ENCODE measurements around the gene LBX2.
"Not testable (repeated sequence)": the region's sequence is repeated elsewhere in the genome, so short reads cannot be mapped to it uniquely, and the experiment has no call there.

Gene LBX2

DNA sequence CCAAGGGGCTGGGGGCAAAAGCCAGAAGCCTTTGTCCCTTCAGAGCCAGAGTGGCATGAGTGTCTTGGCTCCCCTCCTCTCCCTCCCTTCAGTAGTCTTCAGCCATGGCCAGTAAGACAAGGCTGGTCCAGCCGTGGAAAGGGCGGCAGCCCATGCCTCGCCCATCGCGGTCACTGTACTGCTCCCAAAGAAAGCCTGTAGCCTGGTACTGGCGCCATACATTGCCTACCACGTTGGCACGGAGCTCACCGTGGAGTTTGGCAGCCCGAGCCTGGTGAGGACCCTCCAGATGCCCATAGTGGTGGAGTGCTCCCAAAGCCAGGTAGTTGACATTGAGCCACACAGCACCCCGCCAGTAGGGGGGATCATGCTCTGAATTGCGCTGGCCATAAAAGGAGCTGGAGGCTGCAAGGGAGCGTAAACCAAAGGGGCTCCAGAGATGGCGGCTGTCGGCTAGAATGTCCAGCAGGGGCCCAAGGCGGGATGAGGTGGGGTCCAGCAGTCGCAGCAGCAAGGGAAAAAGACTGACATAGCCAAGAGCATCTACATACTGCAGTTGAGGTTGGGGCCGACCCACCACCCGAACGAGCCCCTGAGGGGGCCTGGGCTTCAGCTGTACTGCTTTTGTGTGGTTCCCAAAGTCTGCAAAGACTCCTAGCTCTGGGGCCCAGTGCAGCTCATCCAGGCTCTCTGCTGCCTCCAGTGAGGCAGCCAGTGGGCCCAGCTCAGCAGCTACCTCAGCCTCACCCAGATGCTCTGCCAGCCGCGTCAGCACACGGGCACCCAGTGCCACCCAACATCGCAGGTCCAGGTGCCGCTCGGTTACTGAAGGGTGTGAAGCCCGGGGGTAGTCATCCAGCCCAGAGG lies 38.0 kb downstream of the LBX2 start:
- Histone ChIP-seq H3K9me2 (replicated peaks; ENCODE audit: low read depth, low read length) (no peaks in the 10 kb centered on the region), H3K4me1 (ENCODE audit: insufficient read depth, low read length, poor library complexity, severe bottlenecking) (peaks cover 18% of the 10 kb centered on the region), H4K20me1 (ENCODE audit: insufficient read depth, low read length, poor library complexity, severe bottlenecking) (peaks cover 7% of the 10 kb centered on the region), H3K9me3 (ENCODE audit: insufficient read depth, low read depth, low read length) (no peaks in the 10 kb centered on the region), H3K4me3 (ENCODE audit: low read length, poor library complexity, severe bottlenecking) (no peak overlapping the region), H3F3A (ENCODE audit: low read depth) (peaks cover 9% of the 10 kb centered on the region), H3K9ac (ENCODE audit: low read depth, low read length, poor library complexity, severe bottlenecking) (no peak overlapping the region), H3K27me3 (ENCODE audit: insufficient read depth, low read length, poor library complexity, severe bottlenecking) (no peaks in the 10 kb centered on the region), H3K36me3 (ENCODE audit: insufficient read depth, low read length) (no peaks in the 10 kb centered on the region; the same call in 1 of the 2 replicates), H3K4me2 (ENCODE audit: low read depth, low read length, poor library complexity, severe bottlenecking) (no peak overlapping the region), H3K79me2 (ENCODE audit: insufficient read depth, low read length) (peaks cover 45% of the 10 kb centered on the region), H2AFZ (ENCODE audit: low read length) (no peak overlapping the region)
- TF ChIP-seq, protein P1, sequence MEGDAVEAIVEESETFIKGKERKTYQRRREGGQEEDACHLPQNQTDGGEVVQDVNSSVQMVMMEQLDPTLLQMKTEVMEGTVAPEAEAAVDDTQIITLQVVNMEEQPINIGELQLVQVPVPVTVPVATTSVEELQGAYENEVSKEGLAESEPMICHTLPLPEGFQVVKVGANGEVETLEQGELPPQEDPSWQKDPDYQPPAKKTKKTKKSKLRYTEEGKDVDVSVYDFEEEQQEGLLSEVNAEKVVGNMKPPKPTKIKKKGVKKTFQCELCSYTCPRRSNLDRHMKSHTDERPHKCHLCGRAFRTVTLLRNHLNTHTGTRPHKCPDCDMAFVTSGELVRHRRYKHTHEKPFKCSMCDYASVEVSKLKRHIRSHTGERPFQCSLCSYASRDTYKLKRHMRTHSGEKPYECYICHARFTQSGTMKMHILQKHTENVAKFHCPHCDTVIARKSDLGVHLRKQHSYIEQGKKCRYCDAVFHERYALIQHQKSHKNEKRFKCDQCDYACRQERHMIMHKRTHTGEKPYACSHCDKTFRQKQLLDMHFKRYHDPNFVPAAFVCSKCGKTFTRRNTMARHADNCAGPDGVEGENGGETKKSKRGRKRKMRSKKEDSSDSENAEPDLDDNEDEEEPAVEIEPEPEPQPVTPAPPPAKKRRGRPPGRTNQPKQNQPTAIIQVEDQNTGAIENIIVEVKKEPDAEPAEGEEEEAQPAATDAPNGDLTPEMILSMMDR (conservative IDR thresholded peaks at IDR 0.05; ENCODE audit: low read length), result peak; percentile 46
- no peak for TF ChIP-seq EZH2phosphoT487 (IDR thresholded peaks at IDR 0.05; ENCODE audit: borderline replicate concordance)

DNA sequence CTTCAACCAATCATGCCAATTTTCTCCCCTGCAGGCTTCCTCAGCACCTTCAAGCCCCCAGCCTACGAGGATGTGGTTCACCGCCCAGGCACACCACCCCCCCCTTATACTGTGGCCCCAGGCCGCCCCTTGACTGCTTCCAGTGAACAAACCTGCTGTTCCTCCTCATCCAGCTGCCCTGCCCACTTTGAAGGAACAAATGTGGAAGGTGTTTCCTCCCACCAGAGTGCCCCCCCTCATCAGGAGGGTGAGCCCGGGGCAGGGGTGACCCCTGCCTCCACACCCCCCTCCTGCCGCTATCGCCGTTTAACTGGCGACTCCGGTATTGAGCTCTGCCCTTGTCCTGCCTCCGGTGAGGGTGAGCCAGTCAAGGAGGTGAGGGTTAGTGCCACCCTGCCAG lies 39.2 kb downstream of the LBX2 start:
- H3K9me3 ChIP-seq (ENCODE audit: insufficient read depth, low read depth, low read length); H3K27me3 ChIP-seq (ENCODE audit: insufficient read depth, low read length, poor library complexity, severe bottlenecking); H3K9me2 ChIP-seq (replicated peaks; ENCODE audit: low read depth, low read length); H4K20me1 ChIP-seq (ENCODE audit: insufficient read depth, low read length, poor library complexity, severe bottlenecking); H3K9ac ChIP-seq (ENCODE audit: low read depth, low read length, poor library complexity, severe bottlenecking); H3K4me3 ChIP-seq (ENCODE audit: low read length, poor library complexity, severe bottlenecking); H3K4me2 ChIP-seq (ENCODE audit: low read depth, low read length, poor library complexity, severe bottlenecking); H2AFZ ChIP-seq (ENCODE audit: low read length); H3F3A ChIP-seq (ENCODE audit: low read depth); H3K36me3 ChIP-seq (ENCODE audit: insufficient read depth, low read length): not testable (repeated sequence)
- H3K4me1 ChIP-seq (ENCODE audit: insufficient read depth, low read length, poor library complexity, severe bottlenecking), result peaks cover 27% of the 10 kb centered on the region
- peaks cover 52% of the 10 kb centered on the region for H3K79me2 ChIP-seq (ENCODE audit: insufficient read depth, low read length)

DNA sequence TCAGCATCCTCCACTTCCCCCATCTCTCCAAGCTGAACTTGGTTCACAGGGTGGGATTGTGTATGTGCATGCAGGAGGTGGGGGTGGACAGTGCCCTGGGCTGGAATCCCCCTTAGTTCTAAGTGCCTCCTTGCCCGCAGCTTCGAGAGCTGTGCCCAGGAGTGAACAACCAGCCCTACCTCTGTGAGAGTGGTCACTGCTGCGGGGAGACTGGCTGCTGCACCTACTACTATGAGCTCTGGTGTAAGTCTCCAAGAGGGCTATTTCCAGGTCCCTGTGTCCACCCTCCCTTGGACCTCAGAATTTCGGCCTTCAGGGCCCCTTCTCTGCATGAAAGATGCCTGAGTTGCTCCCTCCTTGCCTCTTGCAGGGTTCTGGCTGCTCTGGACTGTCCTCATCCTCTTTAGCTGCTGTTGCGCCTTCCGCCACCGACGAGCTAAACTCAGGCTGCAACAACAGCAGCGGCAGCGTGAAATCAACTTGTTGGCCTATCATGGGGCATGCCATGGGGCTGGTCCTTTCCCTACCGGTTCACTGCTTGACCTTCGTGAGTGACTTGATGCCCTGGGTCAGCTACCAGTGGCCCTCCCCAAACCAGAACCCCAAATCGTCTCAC lies 39.8 kb downstream of the LBX2 start:
- Histone ChIP-seq H3K4me3 (ENCODE audit: low read length, poor library complexity, severe bottlenecking) (peak overlapping the region; percentile 97), H3K4me2 (ENCODE audit: low read depth, low read length, poor library complexity, severe bottlenecking) (peak overlapping the region; percentile 86), H3K4me1 (ENCODE audit: insufficient read depth, low read length, poor library complexity, severe bottlenecking) (peaks cover 26% of the 10 kb centered on the region), H3K79me2 (ENCODE audit: insufficient read depth, low read length) (peaks cover 49% of the 10 kb centered on the region), H3K9ac (ENCODE audit: low read depth, low read length, poor library complexity, severe bottlenecking) (peak overlapping the region; percentile 91)
- not testable (repeated sequence) for H2AFZ ChIP-seq (ENCODE audit: low read length); H3K36me3 ChIP-seq (ENCODE audit: insufficient read depth, low read length); H3K9me2 ChIP-seq (replicated peaks; ENCODE audit: low read depth, low read length); H3K9me3 ChIP-seq (ENCODE audit: insufficient read depth, low read depth, low read length); H3K27me3 ChIP-seq (ENCODE audit: insufficient read depth, low read length, poor library complexity, severe bottlenecking); H3F3A ChIP-seq (ENCODE audit: low read depth); H4K20me1 ChIP-seq (ENCODE audit: insufficient read depth, low read length, poor library complexity, severe bottlenecking)

DNA sequence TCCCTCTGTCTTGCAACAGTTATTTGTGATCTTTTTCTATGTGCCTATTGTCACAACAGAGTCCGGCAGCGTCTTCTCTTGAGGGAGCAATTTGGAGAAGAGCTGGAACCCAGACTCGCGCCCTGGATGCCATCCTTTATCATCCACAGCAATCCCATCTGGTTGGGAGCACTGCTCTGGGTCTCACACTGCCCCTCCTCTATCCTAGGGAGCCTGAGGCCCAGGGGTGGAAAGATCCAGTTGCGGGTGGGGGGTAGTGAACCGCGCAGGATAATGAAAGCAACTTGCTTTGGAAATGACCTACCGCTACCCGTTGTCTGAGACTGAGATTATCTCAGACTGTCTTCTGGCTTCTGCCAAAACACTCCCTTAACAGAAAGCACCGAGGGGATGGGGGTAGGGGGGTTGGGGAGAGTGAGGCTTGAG lies 40.5 kb downstream of the LBX2 start:
- TF ChIP-seq, protein P1 (conservative IDR thresholded peaks at IDR 0.05; ENCODE audit: low read length), result no peak
- TF ChIP-seq EZH2phosphoT487 (IDR thresholded peaks at IDR 0.05; ENCODE audit: borderline replicate concordance), result no peak
- no peaks in the 10 kb centered on the region for H3K9me2 ChIP-seq (replicated peaks; ENCODE audit: low read depth, low read length)
- H3K4me2 ChIP-seq (ENCODE audit: low read depth, low read length, poor library complexity, severe bottlenecking), result peak overlapping the region; percentile 86
- no peaks in the 10 kb centered on the region; the same call in 1 of the 2 replicates for H3K36me3 ChIP-seq (ENCODE audit: insufficient read depth, low read length)
- peaks cover 9% of the 10 kb centered on the region for H3F3A ChIP-seq (ENCODE audit: low read depth)
- H3K9me3 ChIP-seq (ENCODE audit: insufficient read depth, low read depth, low read length), result no peaks in the 10 kb centered on the region
- H3K27me3 ChIP-seq (ENCODE audit: insufficient read depth, low read length, poor library complexity, severe bottlenecking), result no peaks in the 10 kb centered on the region
- H2AFZ ChIP-seq (ENCODE audit: low read length), result no peak overlapping the region
- peaks cover 7% of the 10 kb centered on the region for H4K20me1 ChIP-seq (ENCODE audit: insufficient read depth, low read length, poor library complexity, severe bottlenecking)
- H3K4me1 ChIP-seq (ENCODE audit: insufficient read depth, low read length, poor library complexity, severe bottlenecking), result peaks cover 24% of the 10 kb centered on the region
- peak overlapping the region; percentile 91 for H3K9ac ChIP-seq (ENCODE audit: low read depth, low read length, poor library complexity, severe bottlenecking)
- H3K4me3 ChIP-seq (ENCODE audit: low read length, poor library complexity, severe bottlenecking), result peak overlapping the region; percentile 97
- peaks cover 42% of the 10 kb centered on the region for H3K79me2 ChIP-seq (ENCODE audit: insufficient read depth, low read length)
